HEK293T (cell line): ENCODE results near the gene AKAP6.

Experiments used
- CTCF ChIA-PET: fragments of 350-600 bp; formaldehyde crosslinking; extraction: SDS; loops from one replicate; lab custom pipeline; 2021; ENCODE audit warnings: antibody characterized with exemption, inconsistent platforms; lab: Yijun Ruan, JAX
- POLR2A ChIA-PET: fragments of 350-600 bp; formaldehyde crosslinking; extraction: SDS; loops from one replicate; lab custom pipeline; 2020; ENCODE audit warnings: antibody characterized with exemption, inconsistent platforms; lab: Yijun Ruan, JAX
- DNase-seq: peaks from one replicate; pipeline ENCODE4 v3.0.0; 2012; ENCODE audit warnings: mixed read lengths; ENCODE audit errors: extremely low spot score
- ARNT ChIP-seq: fragments of 450-650 bp; IDR thresholded peaks from 2 replicates; pipeline ENCODE4 v1.6.1; 2017; ENCODE audit warnings: mild to moderate bottlenecking
- BHLHE40 ChIP-seq: fragments of 450-650 bp; IDR thresholded peaks from 2 replicates; pipeline ENCODE4 v1.6.1; 2016; ENCODE audit warnings: mild to moderate bottlenecking, moderate library complexity, borderline replicate concordance
- CTBP1 ChIP-seq: fragments of 450-650 bp; IDR thresholded peaks from 2 replicates; pipeline ENCODE4 v1.6.1; 2016; ENCODE audit warnings: borderline replicate concordance
- ELF4 ChIP-seq: fragments of 450-650 bp; IDR thresholded peaks from 2 replicates; pipeline ENCODE4 v1.6.1; 2017; ENCODE audit warnings: antibody characterized with exemption
- FOXA1 ChIP-seq: fragments of 450-650 bp; IDR thresholded peaks from 2 replicates; pipeline ENCODE4 v1.6.1; 2016; ENCODE audit warnings: mild to moderate bottlenecking
- FOXK2 ChIP-seq: fragments of 450-650 bp; IDR thresholded peaks from 2 replicates; pipeline ENCODE4 v1.6.1; 2016; ENCODE audit warnings: mild to moderate bottlenecking
- FOXM1 ChIP-seq: fragments of 450-650 bp; IDR thresholded peaks from 2 replicates; pipeline ENCODE4 v1.6.1; 2017; ENCODE audit warnings: mild to moderate bottlenecking, borderline replicate concordance
- HDGF ChIP-seq: fragments of 450-650 bp; IDR thresholded peaks from 2 replicates; pipeline ENCODE4 v1.6.1; 2017; ENCODE audit warnings: antibody characterized with exemption, borderline replicate concordance
- L3MBTL2 ChIP-seq: fragments of 450-650 bp; conservative IDR thresholded peaks from 2 replicates; pipeline ENCODE4 v1.6.1; 2016; ENCODE audit warnings: mild to moderate bottlenecking
- LEF1 ChIP-seq: fragments of 450-650 bp; IDR thresholded peaks from 2 replicates; pipeline ENCODE4 v1.6.1; 2017; ENCODE audit warnings: mild to moderate bottlenecking, borderline replicate concordance
- NFRKB ChIP-seq: fragments of 450-650 bp; IDR thresholded peaks from 2 replicates; pipeline ENCODE4 v1.6.1; 2016; ENCODE audit warnings: mild to moderate bottlenecking, moderate library complexity
- SP1 ChIP-seq: fragments of 450-650 bp; IDR thresholded peaks from 2 replicates; pipeline ENCODE4 v1.6.1; 2017
- SUZ12 ChIP-seq: fragments of 450-650 bp; IDR thresholded peaks from 2 replicates; pipeline ENCODE4 v1.6.1; 2016; ENCODE audit warnings: mild to moderate bottlenecking
- TARDBP ChIP-seq: fragments of 450-650 bp; IDR thresholded peaks from 2 replicates; pipeline ENCODE4 v1.6.1; 2016
- ZNF384 ChIP-seq: fragments of 450-650 bp; IDR thresholded peaks from 2 replicates; pipeline ENCODE4 v1.6.1; 2016
- TF ChIP-seq, protein P1 (sequence below): fragments of 450-650 bp; IDR thresholded peaks from 2 replicates; pipeline ENCODE4 v1.6.1; 2016

AKAP6 gene

DNA sequence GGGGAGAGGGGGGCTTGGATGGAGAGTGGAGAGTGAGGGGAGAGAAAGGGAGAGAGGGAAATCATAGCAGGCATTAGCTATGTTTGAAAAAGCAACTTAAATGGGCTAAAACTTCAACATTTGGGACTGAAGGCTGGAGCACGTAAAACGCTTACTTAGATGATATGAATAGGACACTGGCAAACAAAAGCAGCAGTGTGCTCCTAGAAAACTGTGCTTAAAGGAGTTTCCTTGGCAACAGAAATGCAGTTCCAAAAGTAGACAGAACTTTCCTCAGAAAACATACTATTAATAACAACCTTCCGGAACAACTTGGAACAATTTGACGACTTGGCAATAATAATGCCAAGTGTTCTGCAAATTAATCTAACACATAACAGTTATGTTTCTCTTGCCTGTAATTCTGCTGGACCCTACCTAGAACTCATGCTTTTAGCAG is 374.1 kb downstream of the AKAP6 start:
- ChIA-PET POLR2A (no interaction called here), CTCF (no interaction called here)
- DNase-seq = no peak
- TF ChIP-seq FOXM1 (no peak), ZNF384 (no peak), SUZ12 (no peak), CTBP1 (no peak)

DNA sequence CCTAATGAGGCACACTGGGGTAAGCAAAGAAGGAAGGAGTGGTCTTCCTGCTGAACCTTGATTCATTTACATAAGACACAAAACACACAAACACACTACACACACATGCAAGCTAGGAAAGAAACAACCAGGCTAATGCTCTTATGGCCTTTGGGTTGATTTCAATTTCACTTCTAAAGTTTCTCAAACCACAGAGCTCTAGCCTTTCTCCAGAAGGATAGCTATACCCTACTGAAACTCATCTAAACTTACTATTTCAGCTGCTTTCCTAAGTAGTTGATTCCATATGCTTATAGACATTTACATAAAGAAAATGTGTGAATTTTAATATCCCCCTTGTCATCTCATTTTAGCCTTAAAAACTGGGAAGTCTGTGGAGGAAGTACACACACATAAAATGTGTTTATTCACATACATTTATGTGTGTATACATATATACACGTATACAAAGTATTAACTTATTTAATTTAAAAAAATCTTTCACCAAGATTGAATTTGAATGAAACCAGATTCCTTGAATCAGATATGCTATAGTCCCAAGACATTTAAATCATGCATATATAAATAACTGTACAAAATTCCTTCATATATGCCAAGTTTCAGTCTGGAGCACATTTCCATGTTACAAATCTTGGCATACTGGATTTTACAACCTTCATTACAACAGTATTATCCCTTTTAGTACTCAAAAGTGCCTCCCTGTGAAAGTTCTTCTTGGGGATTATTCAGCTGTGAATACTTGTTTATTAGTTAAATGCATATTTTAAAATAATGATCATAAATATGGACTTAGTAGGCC is 377.8 kb downstream of the AKAP6 start:
- ChIA-PET CTCF (no interaction called here), POLR2A (no interaction called here)
- DNase-seq = no peak
- no peak for TF ChIP-seq FOXK2
- no peak for TF ChIP-seq ZNF384
- TF ChIP-seq HDGF = no peak
- TF ChIP-seq TARDBP = no peak
- TF ChIP-seq LEF1 = no peak
- TF ChIP-seq SP1 = no peak
- no peak for TF ChIP-seq SUZ12
- no peak for TF ChIP-seq ELF4
- no peak for TF ChIP-seq FOXA1
- TF ChIP-seq ARNT = no peak
- TF ChIP-seq L3MBTL2 = no peak
- TF ChIP-seq BHLHE40 = no peak
- TF ChIP-seq NFRKB = no peak
- no peak for TF ChIP-seq FOXM1
- TF ChIP-seq, protein P1, sequence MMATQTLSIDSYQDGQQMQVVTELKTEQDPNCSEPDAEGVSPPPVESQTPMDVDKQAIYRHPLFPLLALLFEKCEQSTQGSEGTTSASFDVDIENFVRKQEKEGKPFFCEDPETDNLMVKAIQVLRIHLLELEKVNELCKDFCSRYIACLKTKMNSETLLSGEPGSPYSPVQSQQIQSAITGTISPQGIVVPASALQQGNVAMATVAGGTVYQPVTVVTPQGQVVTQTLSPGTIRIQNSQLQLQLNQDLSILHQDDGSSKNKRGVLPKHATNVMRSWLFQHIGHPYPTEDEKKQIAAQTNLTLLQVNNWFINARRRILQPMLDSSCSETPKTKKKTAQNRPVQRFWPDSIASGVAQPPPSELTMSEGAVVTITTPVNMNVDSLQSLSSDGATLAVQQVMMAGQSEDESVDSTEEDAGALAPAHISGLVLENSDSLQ = no peak
- no peak for TF ChIP-seq CTBP1

DNA sequence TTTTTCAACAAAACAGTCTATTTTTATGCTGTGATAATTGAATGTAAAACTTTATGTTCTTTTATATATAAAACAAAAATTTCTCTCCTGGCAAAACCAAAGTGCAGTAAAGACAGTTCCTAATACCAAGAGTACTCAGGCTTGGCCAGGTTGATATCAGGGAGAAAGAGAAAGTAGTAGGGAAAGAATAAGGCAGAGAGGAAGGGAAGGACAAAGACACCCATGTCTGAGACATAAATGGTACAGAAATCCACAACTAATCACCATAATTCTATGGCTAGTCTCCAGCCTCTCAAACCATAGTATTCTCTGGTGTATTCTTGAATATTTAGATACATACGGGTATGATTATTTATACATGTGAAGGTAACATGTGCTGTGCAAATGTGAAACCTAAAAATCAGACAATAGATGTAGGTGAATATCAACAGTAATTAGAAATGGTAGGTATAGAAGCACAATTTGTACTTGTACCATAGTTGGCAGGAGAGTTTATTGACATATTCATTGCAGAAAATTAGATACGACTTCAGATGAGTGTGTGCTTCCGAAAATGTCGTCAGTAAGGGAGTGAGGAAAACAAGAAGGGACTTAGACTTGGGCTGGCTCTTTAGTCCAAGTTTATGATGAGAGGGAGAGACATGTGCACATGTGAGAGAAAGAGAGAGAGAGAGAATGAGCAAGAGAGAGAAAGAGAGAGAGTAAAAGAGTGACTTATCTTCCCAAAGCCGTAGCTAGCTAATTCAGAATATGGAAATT is 378.8 kb downstream of the AKAP6 start:
- no peak for TF ChIP-seq ELF4
- no peak for TF ChIP-seq ZNF384
- no peak for TF ChIP-seq SP1
- no peak for TF ChIP-seq FOXK2
- no peak for TF ChIP-seq HDGF
- TF ChIP-seq CTBP1 = no peak
- TF ChIP-seq ARNT = no peak
- no peak for TF ChIP-seq SUZ12
- no peak for TF ChIP-seq L3MBTL2
- TF ChIP-seq FOXM1 = no peak
- no peak for TF ChIP-seq NFRKB
- TF ChIP-seq TARDBP = no peak
- no peak for TF ChIP-seq BHLHE40
- TF ChIP-seq, protein P1 = no peak
- TF ChIP-seq LEF1 = no peak
- CTCF ChIA-PET = no interaction called here
- no peak for DNase-seq
- POLR2A ChIA-PET = no interaction called here

DNA sequence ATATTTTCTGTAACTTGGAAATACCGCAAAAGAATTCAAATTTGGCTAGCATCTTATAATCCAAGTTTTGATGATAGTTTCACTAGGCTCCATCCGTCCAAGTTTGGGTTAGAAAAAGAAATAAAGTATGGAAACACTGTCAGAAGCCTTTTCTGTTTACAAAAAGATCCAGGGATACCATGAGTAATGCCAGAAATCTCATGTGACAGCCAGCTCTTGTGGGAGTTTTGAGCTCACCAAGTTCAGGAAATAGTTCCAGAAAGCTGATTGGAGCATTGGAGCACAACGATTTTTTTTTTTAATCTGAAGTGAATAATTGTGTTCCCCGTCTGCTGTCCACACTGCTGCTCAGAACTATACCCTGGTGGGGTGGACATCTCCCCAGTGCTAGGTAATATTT is 379.9 kb downstream of the AKAP6 start:
- DNase-seq = no peak
- POLR2A ChIA-PET = no interaction called here
- CTCF ChIA-PET = no interaction called here
- no peak for TF ChIP-seq FOXK2
- TF ChIP-seq ELF4 = no peak

DNA sequence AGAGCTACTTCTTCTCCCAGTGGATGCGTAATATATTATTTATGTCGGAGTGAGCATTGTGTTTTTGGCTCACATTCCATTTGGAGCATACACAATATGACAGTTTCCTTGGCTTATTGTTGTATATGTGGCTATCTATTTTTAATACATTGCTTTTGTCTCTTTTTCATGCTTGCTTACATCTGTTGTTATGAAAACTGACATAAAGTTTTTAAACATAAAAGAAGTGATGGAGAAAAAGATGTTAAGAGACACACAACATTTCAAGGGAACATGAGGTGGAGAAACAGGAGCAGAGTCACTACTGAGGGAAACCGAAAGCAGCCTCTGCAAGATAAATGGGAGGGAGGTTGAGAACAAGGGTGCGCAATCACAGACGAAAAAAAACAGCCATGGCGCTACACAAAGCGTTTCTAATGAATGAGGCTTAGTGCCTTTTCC is 381.2 kb downstream of the AKAP6 start:
- ChIA-PET CTCF (interaction anchor here (0.7 kb wide), 2 partner anchors 1613 to 1833 kb away, joined by 3 to 4 read pairs; no protein-coding TSS in a partner anchor), POLR2A (no interaction called here)
- no peak for DNase-seq
- TF ChIP-seq ELF4 (no peak), LEF1 (no peak), HDGF (no peak), ZNF384 (no peak)

DNA sequence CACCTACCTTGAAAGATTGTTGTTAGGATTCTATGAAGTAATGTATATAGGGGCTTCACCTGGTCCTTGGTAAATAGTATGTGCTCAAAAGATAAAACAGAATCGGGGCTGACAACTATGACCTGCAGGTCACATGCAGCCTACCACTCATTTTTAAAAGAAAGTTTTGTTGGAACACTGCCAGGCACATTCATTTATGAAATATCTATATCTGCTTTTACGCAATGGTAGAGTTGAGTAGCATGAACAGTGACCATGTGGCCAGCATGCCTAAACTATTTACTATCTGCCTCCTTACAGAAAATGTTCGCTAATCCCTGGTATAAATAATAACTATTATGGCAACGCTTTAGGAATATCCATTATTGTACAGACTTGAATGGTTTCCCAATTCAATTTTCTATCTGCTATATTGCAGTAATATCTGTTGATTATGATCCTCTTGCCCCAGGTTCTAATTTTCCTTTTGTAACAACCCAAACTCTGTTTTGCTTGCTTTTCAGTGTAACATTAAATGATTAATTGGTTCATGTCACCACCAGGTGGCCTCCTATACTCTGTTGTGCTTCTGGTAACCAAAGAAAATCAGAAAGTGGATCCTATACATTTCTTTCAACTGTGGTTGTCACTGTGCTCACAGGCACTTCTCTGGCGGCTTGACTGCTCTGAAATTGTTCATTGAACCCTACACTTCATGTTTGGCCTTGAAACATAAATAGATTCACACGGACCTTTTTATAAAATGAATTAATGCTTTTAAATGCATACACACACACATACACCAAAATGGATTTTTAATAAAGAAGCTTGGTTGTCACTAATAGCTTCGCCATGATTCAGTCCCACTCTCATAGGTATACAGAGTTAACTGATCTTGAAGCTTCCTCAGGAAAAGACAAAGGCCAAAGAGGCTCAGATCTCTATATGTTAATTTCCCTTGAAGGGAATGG is 381.9 kb downstream of the AKAP6 start:
- ChIA-PET POLR2A (no interaction called here), CTCF (interaction anchor here (0.6 to 0.8 kb wide), 3 partner anchors 115 to 1093 kb away, joined by 3 to 4 read pairs (median 3); no protein-coding TSS in a partner anchor)
- no peak for TF ChIP-seq L3MBTL2
- TF ChIP-seq, protein P1 = peak; percentile 59
- DNase-seq = peak; percentile 49
